Measurements from ENCODE around the gene TOMM20.
"Not testable (repeated sequence)": the region's sequence is repeated elsewhere in the genome, so short reads cannot be mapped to it uniquely, and the experiment has no call there.

TOMM20 gene

GRCh38 chr1:235160383-235160956, 31.8 kb upstream of the TOMM20 start:
- peak; percentile 9; the same call in 1 of the 2 replicates for TF ChIP-seq CTCF (conservative IDR thresholded peaks at IDR 0.05; ENCODE audit: low read length)
- peak overlapping the region; percentile 95 for H3K4me3 ChIP-seq (ENCODE audit: low read length)
- DNase-seq (ENCODE audit: low read depth) = peak; percentile 70

- peak overlapping the region; percentile 95 for H3K4me3 ChIP-seq (ENCODE audit: low read length)
- DNase-seq (ENCODE audit: low read depth) = not testable (repeated sequence)
Measured at GRCh38 chr1:235159930-235160329, 31.3 kb upstream of the TOMM20 start.

- DNase-seq (ENCODE audit: low read depth); H3K4me3 ChIP-seq (ENCODE audit: low read length): not testable (repeated sequence)
Measured at GRCh38 chr1:235159284-235159683, 30.6 kb upstream of the TOMM20 start.

- H3K4me3 ChIP-seq (ENCODE audit: low read length) = no peak overlapping the region
- TF ChIP-seq CTCF (conservative IDR thresholded peaks at IDR 0.05; ENCODE audit: low read length) = no peak
- DNase-seq (ENCODE audit: low read depth) = no peak
Measured at GRCh38 chr1:235158680-235159079, 30.0 kb upstream of the TOMM20 start.

GRCh38 chr1:235157150-235157549, 28.5 kb upstream of the TOMM20 start:
- no peak overlapping the region for H3K4me3 ChIP-seq (ENCODE audit: low read length)
- DNase-seq (ENCODE audit: low read depth) = no peak
- TF ChIP-seq CTCF (conservative IDR thresholded peaks at IDR 0.05; ENCODE audit: low read length) = no peak

- TF ChIP-seq CTCF (conservative IDR thresholded peaks at IDR 0.05; ENCODE audit: low read length) = no peak
- no peak for DNase-seq (ENCODE audit: low read depth)
- H3K4me3 ChIP-seq (ENCODE audit: low read length) = no peak overlapping the region
Measured at GRCh38 chr1:235156740-235157139, 28.1 kb upstream of the TOMM20 start.

GRCh38 chr1:235156265-235156664, 27.6 kb upstream of the TOMM20 start:
- DNase-seq (ENCODE audit: low read depth) = no peak
- H3K4me3 ChIP-seq (ENCODE audit: low read length) = no peak overlapping the region
- no peak for TF ChIP-seq CTCF (conservative IDR thresholded peaks at IDR 0.05; ENCODE audit: low read length)

- no peak overlapping the region for H3K4me3 ChIP-seq (ENCODE audit: low read length)
- TF ChIP-seq CTCF (conservative IDR thresholded peaks at IDR 0.05; ENCODE audit: low read length) = no peak
- no peak for DNase-seq (ENCODE audit: low read depth)
Measured at GRCh38 chr1:235152235-235152634, 23.6 kb upstream of the TOMM20 start.

Measured in AG10803 (cell line).